K562 (cell line): ENCODE data around the gene ATXN1. TPM values are rescaled to one million over a fixed set of nuclear protein-coding genes. Genes with fewer than 3 reads are reported as not detected.

Experiments
- CBFB ChIP-seq: sonication (generic); formaldehyde crosslinking; IDR thresholded peaks from 2 replicates; pipeline ENCODE4 v1.4.0; 2020; ENCODE audit warnings: mild to moderate bottlenecking, missing genetic modification reagents
- FOXJ3 ChIP-seq: sonication (generic); formaldehyde crosslinking; IDR thresholded peaks from 2 replicates; pipeline ENCODE4 v1.4.0; 2020; ENCODE audit warnings: mild to moderate bottlenecking, missing genetic modification reagents
- GABPB1 ChIP-seq: sonication (generic); formaldehyde crosslinking; IDR thresholded peaks from 2 replicates; pipeline ENCODE4 v1.8.0; 2022; ENCODE audit warnings: mild to moderate bottlenecking, missing genetic modification reagents
- HCFC1 ChIP-seq: IDR thresholded peaks from 2 replicates; pipeline ENCODE4 v1.6.1; 2012; ENCODE audit warnings: low read depth, low read length, improper control_type of control experiment
- HDAC1 ChIP-seq, 2 experiments: fragments of 450-650 bp; IDR thresholded peaks; 2 replicates each; pipeline ENCODE4 v1.6.1; 2016 to 2017; ENCODE audit warnings: inconsistent platforms in 1 of 2, mild to moderate bottlenecking in 1 of 2, moderate library complexity in 1 of 2
- HMGN3 ChIP-seq: IDR thresholded peaks from 2 replicates; pipeline ENCODE4 v1.6.1; 2011; ENCODE audit warnings: borderline replicate concordance, low read depth, mild to moderate bottlenecking, mixed read lengths, low read length; ENCODE audit not compliant: insufficient read length; ENCODE audit errors: extremely low read depth
- ILK ChIP-seq: fragments of 450-650 bp; IDR thresholded peaks from 2 replicates; pipeline ENCODE4 v1.6.1; 2016; ENCODE audit warnings: missing genetic modification characterization, low read depth, mild to moderate bottlenecking, missing compliant biosample characterization, moderate library complexity, borderline replicate concordance
- KAT2B ChIP-seq: IDR thresholded peaks from one replicate; pipeline ENCODE4 v1.6.1; 2012; ENCODE audit warnings: low read depth, mild to moderate bottlenecking, control low read depth, inconsistent platforms, low read length, moderate library complexity
- NCOA1 ChIP-seq: fragments of 450-650 bp; IDR thresholded peaks from 2 replicates; pipeline ENCODE4 v1.6.1; 2016; ENCODE audit warnings: low read depth
- NONO ChIP-seq, 2 experiments: fragments of 200-400 bp in 1 of 2; fragments of 450-650 bp in 1 of 2; formaldehyde crosslinking in 1 of 2; IDR thresholded peaks; 2 replicates each; pipeline ENCODE4 v1.6.1; 2017; ENCODE audit warnings: low read depth in 2 of 2, mild to moderate bottlenecking in 2 of 2, moderate library complexity in 2 of 2, low read length in 1 of 2
- PCBP2 ChIP-seq: fragments of 200-400 bp; formaldehyde crosslinking; IDR thresholded peaks from 2 replicates; pipeline ENCODE4 v1.6.1; 2018; ENCODE audit warnings: low read length, low read depth, mild to moderate bottlenecking, moderate library complexity; ENCODE audit not compliant: poor library complexity, severe bottlenecking
- SAP30 ChIP-seq: fragments of 200-600 bp; sonication (generic); IDR thresholded peaks from 2 replicates; pipeline ENCODE4 v1.6.1; 2012; ENCODE audit warnings: borderline replicate concordance, low read depth, mild to moderate bottlenecking, moderate library complexity, low read length, control low read depth, inconsistent platforms; ENCODE audit not compliant: insufficient read depth, poor library complexity, severe bottlenecking
- TEAD1 ChIP-seq, 2 experiments: fragments of 450-650 bp in 1 of 2; sonication (generic) in 1 of 2; formaldehyde crosslinking; IDR thresholded peaks; 2 replicates each; pipeline versions ENCODE4 v1.4.0 to v1.8.0; 2020 to 2022; ENCODE audit warnings: mild to moderate bottlenecking in 2 of 2, missing genetic modification reagents in 1 of 2
- TEAD2 ChIP-seq: fragments of 450-650 bp; IDR thresholded peaks from 2 replicates; pipeline ENCODE4 v1.6.1; 2016; ENCODE audit warnings: missing genetic modification characterization, control low read depth, missing compliant biosample characterization
- TOE1 ChIP-seq, 2 experiments: fragments of 450-650 bp in 1 of 2; sonication (generic) in 1 of 2; formaldehyde crosslinking in 1 of 2; IDR thresholded peaks; 2 replicates each; pipeline versions ENCODE4 v1.7.1 to v1.8.0; 2016 to 2022; ENCODE audit warnings: borderline replicate concordance in 2 of 2, mild to moderate bottlenecking in 2 of 2, antibody characterized with exemption in 1 of 2, inconsistent platforms in 1 of 2, low read depth in 1 of 2, missing genetic modification reagents in 1 of 2, moderate library complexity in 1 of 2
- ZNF239 ChIP-seq: fragments of 250-450 bp; sonication (Bioruptor Pico); IDR thresholded peaks from 2 replicates; pipeline ENCODE4 v1.4.0; 2020; ENCODE audit warnings: mild to moderate bottlenecking
- ZNF274 ChIP-seq: IDR thresholded peaks from 2 replicates; pipeline ENCODE4 v1.6.1; 2011; ENCODE audit warnings: low read depth, mild to moderate bottlenecking, low read length, moderate library complexity, borderline replicate concordance
- ZNF282 ChIP-seq: sonication (generic); formaldehyde crosslinking; IDR thresholded peaks from 2 replicates; pipeline ENCODE4 v1.8.1; 2023; ENCODE audit warnings: missing genetic modification reagents
- ZNF589 ChIP-seq: fragments of 200-800 bp; sonication (Bioruptor generic); IDR thresholded peaks from 2 replicates; pipeline ENCODE4 v1.6.1; 2016; ENCODE audit warnings: low read depth, missing genetic modification characterization, missing compliant biosample characterization
- ZNF780A ChIP-seq: fragments of 250-450 bp; sonication (Bioruptor Pico); IDR thresholded peaks from 2 replicates; pipeline ENCODE4 v1.5.0; 2021; ENCODE audit warnings: mild to moderate bottlenecking
- polyA plus RNA-seq, 8 experiments: library from polyadenylated mRNA; depleted of rRNA in 4 of 8; stranded (reverse) in 5 of 8; unstranded in 3 of 8; fragments of >200 nt; fragmentation: Nextera tagmentation in 2 of 8; fragmentation: Illumina TruSeq in 1 of 8; extraction: Ambion mirVana in 2 of 8; extraction: Trizol in 1 of 8; gene quantifications; 2 replicates each; pipeline versions ENCODE4 v1.2.1 to v1.2.3, GENCODE V29; 2011 to 2014; ENCODE audit warnings: inconsistent platforms in 1 of 8, missing spikeins in 1 of 8
- total RNA-seq, 7 experiments: library from RNA; depleted of rRNA in 6 of 7; stranded (reverse); fragments of >200 nt in 6 of 7; fragmentation: Illumina TruSeq in 2 of 7; extraction: Trizol in 2 of 7; gene quantifications; 2 replicates each; pipeline versions ENCODE4 v1.2.1 to v1.2.3, GENCODE V29; 2011 to 2021; ENCODE audit warnings: low replicate concordance in 1 of 7
- TF ChIP-seq, protein P1 (sequence below): fragments of 250-450 bp; sonication (Bioruptor Pico); IDR thresholded peaks from 2 replicates; pipeline ENCODE4 v1.8.0; 2021; ENCODE audit warnings: borderline replicate concordance, mild to moderate bottlenecking, moderate library complexity; ENCODE audit not compliant: poor library complexity, severe bottlenecking
- TF ChIP-seq, protein P2 (sequence below): fragments of 450-650 bp; formaldehyde crosslinking; IDR thresholded peaks from 2 replicates; pipeline ENCODE4 v1.4.0; 2020; ENCODE audit warnings: mild to moderate bottlenecking, moderate library complexity
- TF ChIP-seq, protein P3 (sequence below): sonication (generic); formaldehyde crosslinking; IDR thresholded peaks from 2 replicates; pipeline ENCODE4 v1.8.1; 2022; ENCODE audit warnings: missing genetic modification reagents

The ATXN1 gene
- total and polyA plus RNA-seq, 9 of the 15 experiments (the other 6 are each of a cell fraction or from before 2014, with no cell fraction given), result under 0.01 to 1.2 (median 0.58) TPM

DNA sequence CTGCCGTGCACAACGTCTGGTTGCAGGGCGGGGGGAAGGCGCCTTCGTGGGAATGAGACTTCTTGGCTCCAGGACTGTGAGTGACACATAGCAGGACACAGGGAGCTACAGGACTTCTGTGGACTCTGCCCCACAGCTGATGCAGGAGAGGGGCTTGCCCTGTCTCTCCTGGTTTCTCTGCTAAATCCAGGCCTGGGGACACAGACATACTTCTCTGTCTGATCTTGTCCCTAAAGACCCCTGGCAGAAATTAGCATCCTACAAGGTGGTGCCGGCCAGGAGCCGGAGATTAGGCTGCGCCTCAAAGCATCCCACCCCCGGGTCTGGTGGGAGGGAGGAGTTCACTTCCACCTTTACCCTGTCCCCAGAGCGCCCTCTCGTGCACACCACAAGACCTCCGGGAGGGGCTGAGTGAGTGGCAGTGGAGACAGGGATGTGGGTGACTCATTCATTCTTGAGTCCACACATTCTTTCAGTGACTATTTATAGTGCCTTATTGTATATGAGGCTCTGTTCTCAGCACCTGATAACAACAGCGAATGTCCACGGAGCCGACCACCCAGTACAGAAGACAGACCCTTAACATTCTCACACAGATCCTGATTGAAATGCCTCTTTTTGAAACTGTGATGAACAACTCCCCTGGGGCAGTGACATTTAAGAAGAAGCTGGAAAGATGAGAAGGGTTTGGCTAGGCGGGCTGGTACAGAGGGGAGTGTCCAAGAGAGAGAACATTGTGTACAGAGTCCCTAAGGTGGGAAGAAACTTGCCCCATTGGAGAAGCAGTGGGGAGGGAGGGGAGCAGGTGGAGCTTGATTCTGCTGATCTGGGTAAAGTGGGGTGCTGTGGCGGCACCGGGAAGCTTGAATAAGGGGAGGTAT is 483.9 kb downstream of the ATXN1 start (continued):
- TF ChIP-seq SAP30 (no peak), ZNF282 (no peak), HMGN3 (no peak), HDAC1 (IDR thresholded peaks at IDR 0.05) (peak in 1 of 2 experiments; percentile 53; a peak in 1 of 4 replicates), ILK (tag) (no peak), TEAD2 (tag) (no peak), FOXJ3 (CRISPR knock-in tag) (no peak), ZNF239 (CRISPR knock-in tag) (no peak), ZNF274 (no peak), ZNF589 (no peak), KAT2B (no peak), HCFC1 (peak; percentile 52; the same call in 1 of the 2 replicates), PCBP2 (no peak), CBFB (peak; percentile 84), GABPB1 (CRISPR knock-in tag) (peak; percentile 70), ZNF780A (CRISPR knock-in tag) (no peak), NCOA1 (no peak), NONO (IDR thresholded peaks at IDR 0.05; ENCODE audit: low read depth in 2 of 2, low read length in 1 of 2) (no peak), TOE1 (IDR thresholded peaks at IDR 0.05; ENCODE audit: borderline replicate concordance) (0 out of 2 replicates have a peak, but pooled peaks have one; percentile 6), TOE1 (CRISPR knock-in tag; IDR thresholded peaks at IDR 0.05; ENCODE audit: borderline replicate concordance, low read depth) (no peak), TEAD1 (CRISPR knock-in tag; IDR thresholded peaks at IDR 0.05) (peak in 1 of 2 experiments; percentile 95; a peak in 2 of 4 replicates)
- TF ChIP-seq, protein P1, sequence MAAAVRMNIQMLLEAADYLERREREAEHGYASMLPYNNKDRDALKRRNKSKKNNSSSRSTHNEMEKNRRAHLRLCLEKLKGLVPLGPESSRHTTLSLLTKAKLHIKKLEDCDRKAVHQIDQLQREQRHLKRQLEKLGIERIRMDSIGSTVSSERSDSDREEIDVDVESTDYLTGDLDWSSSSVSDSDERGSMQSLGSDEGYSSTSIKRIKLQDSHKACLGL, result no peak
- TF ChIP-seq, protein P2, sequence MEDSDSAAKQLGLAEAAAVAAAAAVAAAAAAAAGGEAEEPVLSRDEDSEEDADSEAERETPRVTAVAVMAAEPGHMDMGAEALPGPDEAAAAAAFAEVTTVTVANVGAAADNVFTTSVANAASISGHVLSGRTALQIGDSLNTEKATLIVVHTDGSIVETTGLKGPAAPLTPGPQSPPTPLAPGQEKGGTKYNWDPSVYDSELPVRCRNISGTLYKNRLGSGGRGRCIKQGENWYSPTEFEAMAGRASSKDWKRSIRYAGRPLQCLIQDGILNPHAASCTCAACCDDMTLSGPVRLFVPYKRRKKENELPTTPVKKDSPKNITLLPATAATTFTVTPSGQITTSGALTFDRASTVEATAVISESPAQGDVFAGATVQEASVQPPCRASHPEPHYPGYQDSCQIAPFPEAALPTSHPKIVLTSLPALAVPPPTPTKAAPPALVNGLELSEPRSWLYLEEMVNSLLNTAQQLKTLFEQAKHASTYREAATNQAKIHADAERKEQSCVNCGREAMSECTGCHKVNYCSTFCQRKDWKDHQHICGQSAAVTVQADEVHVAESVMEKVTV, result peak; percentile 81
- TF ChIP-seq, protein P3, sequence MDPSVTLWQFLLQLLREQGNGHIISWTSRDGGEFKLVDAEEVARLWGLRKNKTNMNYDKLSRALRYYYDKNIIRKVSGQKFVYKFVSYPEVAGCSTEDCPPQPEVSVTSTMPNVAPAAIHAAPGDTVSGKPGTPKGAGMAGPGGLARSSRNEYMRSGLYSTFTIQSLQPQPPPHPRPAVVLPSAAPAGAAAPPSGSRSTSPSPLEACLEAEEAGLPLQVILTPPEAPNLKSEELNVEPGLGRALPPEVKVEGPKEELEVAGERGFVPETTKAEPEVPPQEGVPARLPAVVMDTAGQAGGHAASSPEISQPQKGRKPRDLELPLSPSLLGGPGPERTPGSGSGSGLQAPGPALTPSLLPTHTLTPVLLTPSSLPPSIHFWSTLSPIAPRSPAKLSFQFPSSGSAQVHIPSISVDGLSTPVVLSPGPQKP (CRISPR knock-in tag), result no peak
